ENCODE data around the gene SYK.

DNA sequence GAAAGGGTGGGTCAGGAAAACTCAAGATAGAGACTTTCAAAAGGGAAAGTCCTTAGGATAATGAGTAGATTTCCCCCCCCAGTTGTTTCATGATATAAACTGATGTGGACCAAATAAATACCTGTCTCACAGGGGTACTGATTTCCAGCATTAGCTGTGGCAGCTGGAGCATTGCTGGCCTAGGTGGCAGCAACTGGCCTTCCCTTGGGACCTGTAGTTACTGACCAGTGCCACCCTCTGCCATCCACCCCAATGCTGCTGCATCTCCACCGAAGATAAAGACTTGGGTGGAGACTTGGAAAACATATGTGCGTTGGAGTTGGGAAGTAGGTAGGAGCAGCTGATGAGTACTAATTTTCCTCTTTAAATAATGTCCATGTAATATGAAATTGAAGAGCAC is 71.8 kb downstream of the SYK start:
- TF ChIP-seq CTCF (IDR thresholded peaks at IDR 0.05) = no peak
- no peak for TF ChIP-seq EZH2 (IDR thresholded peaks at IDR 0.05)
